HCT116 (cell line): ENCODE data around the gene RC3H1. TPM values are rescaled to one million over a fixed set of nuclear protein-coding genes. Genes with fewer than 3 reads are reported as not detected.

Source experiments
- ATAC-seq: fragments of 200-7000 bp; cut with Tn5 transposase; 2 replicates; pipeline ENCODE4 v1.9.1; 2020; ENCODE audit warnings: mild to moderate bottlenecking, moderate library complexity
- BruUV-seq: library from RNA; stranded (reverse); fragments of 400-500 nt; replicated peaks from 2 replicates; lab custom pipeline; 2021; lab: Mats Ljungman, UMichigan
- CTCF ChIA-PET: fragments of 300-600 bp; sonication (Branson Sonifier 250); formaldehyde crosslinking; loops from one replicate; lab custom pipeline; 2021; ENCODE audit warnings: antibody characterized with exemption; lab: Charles Lee
- POLR2A ChIA-PET: fragments of 300-600, 350-600 bp; sonication (Branson Sonifier 250); formaldehyde crosslinking; loops from one replicate; lab custom pipeline; 2021; ENCODE audit warnings: antibody characterized with exemption; lab: Charles Lee
- RAD21 ChIA-PET, 2 experiments: fragments of 300-600 bp; sonication (Branson Sonifier 250); formaldehyde crosslinking; loops; one replicate each; lab custom pipeline; 2023; ENCODE audit warnings: low total read pairs in 2 of 2; ENCODE audit not compliant: uncharacterized antibody in 2 of 2, unreplicated experiment in 2 of 2, low non-redundant PET in 1 of 2; lab: Charles Lee
- DNase-seq: peaks from one replicate; pipeline ENCODE4 v3.0.0-alpha.2; 2010; ENCODE audit warnings: low read depth, low spot score
- H2AFZ ChIP-seq: fragments of 200-600 bp; shearing (Covaris generic), sonication (generic); 2 replicates; pipeline ENCODE4 v1.6.1; 2017; ENCODE audit warnings: low read depth, mixed run types, mixed read lengths, antibody characterized with exemption, low read length; ENCODE audit not compliant: poor library complexity, severe bottlenecking
- H3K27ac ChIP-seq: 2 replicates; pipeline ENCODE4 v1.5.1; 2012; ENCODE audit warnings: low read depth, low read length
- H3K27me3 ChIP-seq: fragments of 200-600 bp; sonication (generic); 2 replicates; pipeline ENCODE4 v1.6.1; 2016; ENCODE audit warnings: mixed run types, low read length, mixed read lengths; ENCODE audit not compliant: insufficient read depth
- H3K36me3 ChIP-seq, 2 experiments: fragments of 200-500 bp in 1 of 2; fragments of 200-600 bp in 1 of 2; sonication (Bioruptor generic) in 1 of 2; sonication (generic) in 1 of 2; 2 replicates each; pipeline versions ENCODE4 v1.5.1 to v1.6.1; 2014 to 2016; ENCODE audit warnings: low read length in 2 of 2, inconsistent platforms in 1 of 2, mixed read lengths in 1 of 2, mixed run types in 1 of 2; ENCODE audit not compliant: insufficient read depth in 2 of 2, control insufficient read depth in 1 of 2
- H3K4me1 ChIP-seq, 2 experiments: fragments of 200-600 bp in 1 of 2; sonication (generic) in 1 of 2; 2 replicates each; pipeline versions ENCODE4 v1.5.1 to v1.6.1; 2012 to 2017; ENCODE audit warnings: low read length in 2 of 2, inconsistent platforms in 1 of 2, mild to moderate bottlenecking in 1 of 2, mixed read lengths in 1 of 2, mixed run types in 1 of 2, moderate library complexity in 1 of 2; ENCODE audit not compliant: insufficient read depth in 2 of 2, control insufficient read depth in 1 of 2
- H3K4me2 ChIP-seq: fragments of 200-600 bp; sonication (generic); 2 replicates; pipeline ENCODE4 v1.6.1; 2017; ENCODE audit warnings: mixed run types, low read length, mixed read lengths
- H3K4me3 ChIP-seq, 2 experiments: fragments of 200-600 bp in 1 of 2; sonication (generic) in 1 of 2; replicated peaks in 1 of 2; 2 replicates each; pipeline ENCODE4 v1.5.1; 2011 to 2016; ENCODE audit warnings: low read length in 2 of 2, control low read depth in 1 of 2, low read depth in 1 of 2, mild to moderate bottlenecking in 1 of 2, mixed read lengths in 1 of 2, mixed run types in 1 of 2
- H3K79me2 ChIP-seq: fragments of 200-600 bp; sonication (generic); 2 replicates; pipeline ENCODE4 v1.6.1; 2017; ENCODE audit warnings: mild to moderate bottlenecking, mixed run types, low read length, moderate library complexity, mixed read lengths; ENCODE audit not compliant: insufficient read depth
- H3K9ac ChIP-seq: fragments of 200-600 bp; sonication (generic); 2 replicates; pipeline ENCODE4 v1.6.1; 2016; ENCODE audit warnings: low read length, mixed read lengths
- H3K9me2 ChIP-seq: fragments of 200-600 bp; sonication (generic), shearing (Covaris generic); 2 replicates; pipeline ENCODE4 v1.6.1; 2017; ENCODE audit warnings: mixed run types, mild to moderate bottlenecking, moderate library complexity; ENCODE audit not compliant: insufficient read depth
- H3K9me3 ChIP-seq, 2 experiments: fragments of 200-500 bp in 1 of 2; fragments of 200-600 bp in 1 of 2; sonication (Bioruptor generic) in 1 of 2; sonication (generic) in 1 of 2; 2 replicates each; pipeline ENCODE4 v1.6.1; 2014 to 2017; ENCODE audit warnings: low read length in 2 of 2, mixed read lengths in 2 of 2, inconsistent platforms in 1 of 2, low read depth in 1 of 2, mild to moderate bottlenecking in 1 of 2, mixed run types in 1 of 2, moderate library complexity in 1 of 2; ENCODE audit not compliant: control insufficient read depth in 1 of 2, insufficient read depth in 1 of 2
- H4K20me1 ChIP-seq: fragments of 200-600 bp; sonication (generic), shearing (Covaris generic); 2 replicates; pipeline ENCODE4 v1.6.1; 2017; ENCODE audit warnings: mixed run types, mild to moderate bottlenecking, moderate library complexity; ENCODE audit not compliant: insufficient read depth
- ATF3 ChIP-seq: IDR thresholded peaks from 2 replicates; pipeline ENCODE4 v1.6.1; 2012
- CBX3 ChIP-seq: IDR thresholded peaks from 2 replicates; pipeline ENCODE4 v1.6.1; 2012; ENCODE audit warnings: low read depth
- CEBPB ChIP-seq: IDR thresholded peaks from 2 replicates; pipeline ENCODE4 v1.6.1; 2012; ENCODE audit warnings: low read depth
- EZH2 ChIP-seq: fragments of 200-600 bp; sonication (generic); IDR thresholded peaks from 2 replicates; pipeline ENCODE4 v1.6.1; 2017; ENCODE audit warnings: antibody characterized with exemption, mixed run types
- EZH2phosphoT487 ChIP-seq: fragments of 200-600 bp; IDR thresholded peaks from 2 replicates; pipeline ENCODE4 v1.6.1; 2018; ENCODE audit warnings: antibody characterized with exemption, borderline replicate concordance
- FOSL1 ChIP-seq: IDR thresholded peaks from 2 replicates; pipeline ENCODE4 v1.6.1; 2012; ENCODE audit warnings: low read depth
- JUND ChIP-seq: IDR thresholded peaks from 2 replicates; pipeline ENCODE4 v1.6.1; 2012
- MAX ChIP-seq: IDR thresholded peaks from 2 replicates; pipeline ENCODE4 v1.6.1; 2012
- POLR2A ChIP-seq: IDR thresholded peaks from 2 replicates; pipeline ENCODE4 v1.7.0; 2011; ENCODE audit warnings: borderline replicate concordance; ENCODE audit not compliant: insufficient read depth, insufficient read length; ENCODE audit errors: extremely low read depth
- POLR2AphosphoS5 ChIP-seq: IDR thresholded peaks from 2 replicates; pipeline ENCODE4 v1.6.1; 2011; ENCODE audit warnings: mild to moderate bottlenecking, low read depth, low read length, moderate library complexity
- RAD21 ChIP-seq: IDR thresholded peaks from 2 replicates; pipeline ENCODE4 v1.6.1; 2012; ENCODE audit warnings: low read depth, mild to moderate bottlenecking
- REST ChIP-seq: IDR thresholded peaks from 2 replicates; pipeline ENCODE4 v1.6.1; 2012; ENCODE audit warnings: low read depth
- SIN3A ChIP-seq: IDR thresholded peaks from 2 replicates; pipeline ENCODE4 v1.6.1; 2012; ENCODE audit warnings: low read depth
- SP1 ChIP-seq: IDR thresholded peaks from 2 replicates; pipeline ENCODE4 v1.6.1; 2012; ENCODE audit warnings: low read depth
- SRF ChIP-seq: IDR thresholded peaks from 2 replicates; pipeline ENCODE4 v1.6.1; 2012; ENCODE audit warnings: low read depth
- TCF7L2 ChIP-seq: IDR thresholded peaks from 2 replicates; pipeline ENCODE4 v1.7.0; 2011; ENCODE audit warnings: borderline replicate concordance, inconsistent platforms; ENCODE audit not compliant: insufficient read depth, insufficient read length; ENCODE audit errors: extremely low read depth
- YY1 ChIP-seq: IDR thresholded peaks from 2 replicates; pipeline ENCODE4 v1.6.1; 2011; ENCODE audit warnings: low read length, low read depth, moderate library complexity, mild to moderate bottlenecking; ENCODE audit not compliant: insufficient replicate concordance; ENCODE audit errors: extremely low read depth
- intact Hi-C: fragments of 100-400 bp; cut with micrococcal nuclease; formaldehyde crosslinking; loops from 2 replicates; pipeline ENCODE4 v1.10.0; 2022
- total RNA-seq: library from RNA; stranded (reverse); gene quantifications from one replicate; pipeline ENCODE4 v1.2.1, GENCODE V29; 2021; ENCODE audit not compliant: unreplicated experiment
- TF ChIP-seq, protein P1 (sequence below), 3 experiments: fragments of 200-600 bp in 1 of 3; sonication (generic) in 1 of 3; IDR thresholded peaks in 2 of 3; conservative IDR thresholded peaks in 1 of 3; 2 replicates each; pipeline ENCODE4 v1.5.1; 2012 to 2017; ENCODE audit warnings: low read depth in 2 of 3, low read length in 2 of 3, antibody characterized with exemption in 1 of 3, borderline replicate concordance in 1 of 3, control low read depth in 1 of 3, mild to moderate bottlenecking in 1 of 3, mixed read lengths in 1 of 3, mixed run types in 1 of 3, moderate library complexity in 1 of 3; ENCODE audit not compliant: insufficient read depth in 1 of 3

RC3H1 gene
- total RNA-seq, 1 experiment from 2014 or later, result 23.6 TPM

GRCh38 chr1:173893611-173894010, 128.5 kb downstream of the RC3H1 start (continued):
- TF ChIP-seq EZH2 (no peak), POLR2AphosphoS5 (no peak)

DNA sequence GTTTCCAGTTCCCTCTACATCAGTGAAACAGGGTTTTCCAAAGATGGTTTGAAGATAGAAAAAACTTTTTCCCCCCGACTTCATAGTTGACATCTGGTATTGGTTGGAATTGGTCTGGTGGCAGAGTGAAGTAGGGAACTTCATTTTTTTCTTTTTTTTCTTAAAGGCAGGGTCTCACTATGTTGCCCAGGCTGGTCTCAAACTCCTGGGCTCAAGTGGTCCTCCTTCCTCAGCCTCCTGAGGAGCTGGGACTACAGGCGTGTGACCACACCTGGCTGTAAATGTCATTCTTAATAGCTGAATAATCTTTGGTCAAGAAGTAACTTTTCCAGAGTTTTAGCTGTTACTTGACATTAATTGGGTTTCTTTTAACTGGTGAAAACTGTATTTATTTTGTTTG, 132.3 kb downstream of the RC3H1 start:
- DNase-seq (no peak), ATAC-seq (no peak)
- intact Hi-C loops, result loop anchor here (5.0 kb wide), 1 partner anchor 52 kb away; no protein-coding TSS in a partner anchor
- ChIA-PET RAD21 (no interaction called here), CTCF (no interaction called here), POLR2A (interaction anchor here (1.9 kb wide), 1 partner anchor 22 kb away, joined by 8 read pairs; the partner anchor contains the start of genes GAS5 and ZBTB37)
- Histone ChIP-seq H3K4me1 (no peaks in the 10 kb centered on the region), H3K9me3 (no peaks in the 10 kb centered on the region), H3K9me2 (no peaks in the 10 kb centered on the region), H3K27ac (no peak overlapping the region), H3K27me3 (no peaks in the 10 kb centered on the region), H3K79me2 (no peaks in the 10 kb centered on the region), H3K4me2 (no peak overlapping the region), H3K9ac (no peak overlapping the region), H3K4me3 (no peak overlapping the region), H3K36me3 (peaks cover 2 to 11% of the 10 kb centered on the region in 2 experiments; a peak in 2 of 4 replicates), H4K20me1 (no peaks in the 10 kb centered on the region), H2AFZ (no peak overlapping the region)
- no TSS peak for BruUV-seq
- TF ChIP-seq EZH2 (no peak), ATF3 (no peak), CBX3 (no peak), TCF7L2 (no peak), EZH2phosphoT487 (no peak), SRF (no peak), POLR2A (no peak), FOSL1 (no peak), REST (no peak), SIN3A (no peak), CEBPB (no peak), MAX (no peak), RAD21 (no peak), SP1 (no peak), POLR2AphosphoS5 (no peak), YY1 (no peak), JUND (no peak)
- TF ChIP-seq, protein P1, sequence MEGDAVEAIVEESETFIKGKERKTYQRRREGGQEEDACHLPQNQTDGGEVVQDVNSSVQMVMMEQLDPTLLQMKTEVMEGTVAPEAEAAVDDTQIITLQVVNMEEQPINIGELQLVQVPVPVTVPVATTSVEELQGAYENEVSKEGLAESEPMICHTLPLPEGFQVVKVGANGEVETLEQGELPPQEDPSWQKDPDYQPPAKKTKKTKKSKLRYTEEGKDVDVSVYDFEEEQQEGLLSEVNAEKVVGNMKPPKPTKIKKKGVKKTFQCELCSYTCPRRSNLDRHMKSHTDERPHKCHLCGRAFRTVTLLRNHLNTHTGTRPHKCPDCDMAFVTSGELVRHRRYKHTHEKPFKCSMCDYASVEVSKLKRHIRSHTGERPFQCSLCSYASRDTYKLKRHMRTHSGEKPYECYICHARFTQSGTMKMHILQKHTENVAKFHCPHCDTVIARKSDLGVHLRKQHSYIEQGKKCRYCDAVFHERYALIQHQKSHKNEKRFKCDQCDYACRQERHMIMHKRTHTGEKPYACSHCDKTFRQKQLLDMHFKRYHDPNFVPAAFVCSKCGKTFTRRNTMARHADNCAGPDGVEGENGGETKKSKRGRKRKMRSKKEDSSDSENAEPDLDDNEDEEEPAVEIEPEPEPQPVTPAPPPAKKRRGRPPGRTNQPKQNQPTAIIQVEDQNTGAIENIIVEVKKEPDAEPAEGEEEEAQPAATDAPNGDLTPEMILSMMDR (IDR thresholded peaks at IDR 0.05 in 2 of 3, conservative IDR thresholded peaks at IDR 0.05 in 1 of 3; ENCODE audit: borderline replicate concordance in 1 of 3, insufficient read depth in 1 of 3, low read depth in 2 of 3, low read length in 2 of 3), result no peak
